GM18526 (cell line): Measurements from ENCODE around the gene TGFBR2.

ENCODE experiments used
- POLR2A ChIP-seq: IDR thresholded peaks from 3 replicates; pipeline ENCODE4 v1.6.1; 2011; ENCODE audit not compliant: insufficient read length; ENCODE audit errors: extremely low read depth

The TGFBR2 gene

DNA sequence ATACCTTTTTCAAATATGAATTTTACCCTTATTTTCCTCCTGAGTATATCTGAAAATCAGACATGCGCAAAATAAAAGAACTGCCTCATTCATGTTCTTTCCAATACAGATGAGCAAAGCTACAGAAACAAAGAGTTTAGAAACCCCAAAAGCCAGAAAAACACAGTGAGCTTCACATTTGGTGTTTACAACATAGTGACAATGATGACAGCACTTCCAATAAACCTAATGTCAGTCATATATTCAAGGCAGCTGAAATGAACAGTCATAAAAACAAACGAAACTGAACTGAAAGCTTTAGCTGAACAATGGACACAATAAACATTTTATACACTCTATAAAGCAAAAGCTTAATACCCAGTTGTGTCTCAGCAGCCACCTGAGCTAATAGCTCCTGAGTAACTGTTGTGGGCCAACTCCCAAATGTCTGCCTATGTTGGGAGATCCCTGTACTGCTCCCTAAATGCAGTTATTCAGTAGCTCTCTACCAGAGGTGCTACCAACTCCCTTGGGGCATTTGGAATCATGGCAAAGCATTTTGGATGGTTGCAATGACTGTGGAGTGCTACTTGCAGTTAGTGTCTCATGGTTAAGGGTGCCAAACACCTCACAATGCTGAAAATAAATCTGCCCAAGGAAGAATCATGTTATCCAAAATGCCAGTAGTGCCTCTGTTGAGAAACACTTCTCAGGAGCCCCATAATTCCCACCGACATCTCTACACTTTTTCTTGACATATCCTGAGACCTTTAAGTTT is 131.5 kb downstream of the TGFBR2 start:
- no peak for TF ChIP-seq POLR2A

- no peak for TF ChIP-seq POLR2A
Observed at GRCh38 chr3:30738605-30739004, 132.2 kb downstream of the TGFBR2 start.

GRCh38 chr3:30741889-30742288 is 135.5 kb downstream of the TGFBR2 start:
- no peak for TF ChIP-seq POLR2A

DNA sequence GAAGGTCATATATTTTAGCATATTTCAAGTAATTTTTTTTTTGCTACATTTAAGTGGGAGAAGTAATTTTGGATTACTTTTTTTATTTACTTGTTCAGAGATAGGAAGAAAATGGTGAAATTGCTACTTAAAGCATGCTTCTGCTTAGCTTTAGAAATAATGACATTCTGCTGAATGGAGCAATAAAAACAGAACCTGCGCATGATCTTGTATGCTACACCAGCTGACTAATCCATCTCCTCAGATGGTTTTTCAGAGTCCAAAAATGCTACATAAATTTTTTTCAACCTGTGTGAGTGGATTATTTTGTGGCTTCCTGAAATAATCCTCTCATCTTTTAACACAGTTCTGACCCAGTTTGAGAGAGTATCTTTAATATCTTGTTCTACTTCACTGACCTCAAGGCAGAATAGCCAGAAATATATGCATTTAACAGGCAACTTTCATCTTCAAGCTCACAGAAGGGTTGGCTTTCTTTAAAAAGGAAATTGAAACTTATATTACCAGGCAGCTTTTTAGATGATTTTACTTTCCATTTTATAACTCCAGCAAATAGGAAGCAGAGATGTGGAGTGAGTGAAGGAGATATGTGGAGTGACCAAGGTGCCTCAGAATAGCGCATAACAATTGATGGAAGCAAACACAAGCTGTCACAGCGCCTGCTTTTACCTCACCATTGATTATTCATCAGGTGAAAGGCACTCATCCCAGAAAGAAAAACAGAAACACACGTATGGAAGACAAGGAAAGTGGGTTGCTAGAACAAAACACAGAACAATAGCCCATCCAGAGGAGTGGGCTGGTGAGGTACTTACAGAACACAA is 136.6 kb downstream of the TGFBR2 start:
- no peak for TF ChIP-seq POLR2A
